B cell (primary cell): ENCODE data around the gene LMTK3. TPM values are rescaled to one million over a fixed set of nuclear protein-coding genes. Genes with fewer than 3 reads are reported as not detected.

Experiments
- ATAC-seq: fragments of 200-7000 bp; cut with Tn5 transposase; one replicate; pipeline ENCODE4 v1.10.0; 2021; ENCODE audit warnings: low read depth, mild to moderate bottlenecking, moderate number of reproducible peaks, moderate library complexity
- CTCF ChIA-PET: fragments of 350-600 bp; sonication (Branson Sonifier 250); formaldehyde crosslinking; loops from one replicate; lab custom pipeline; 2021; ENCODE audit warnings: antibody characterized with exemption, inconsistent platforms; lab: Charles Lee
- POLR2A ChIA-PET: fragments of 350-600 bp; sonication (Branson Sonifier 250); formaldehyde crosslinking; loops from one replicate; lab custom pipeline; 2021; ENCODE audit warnings: antibody characterized with exemption; lab: Charles Lee
- DNase-seq: peaks from one replicate; pipeline ENCODE4 v3.0.0; 2013
- H2AFZ ChIP-seq: 2 replicates; pipeline ENCODE4 v1.6.1; 2012; ENCODE audit warnings: mild to moderate bottlenecking, low read depth, low read length; ENCODE audit not compliant: insufficient read depth, poor library complexity, severe bottlenecking
- H3K27ac ChIP-seq, 2 donors: 1 replicate in 1 of 2; 2 replicates in 1 of 2; pipeline ENCODE4 v1.5.1; 2012 to 2013; ENCODE audit warnings: low read length in 2 of 2, mild to moderate bottlenecking in 2 of 2, moderate library complexity in 1 of 2
- H3K27me3 ChIP-seq, 4 experiments: fragments of 200-600 bp in 1 of 4; sonication (generic) in 1 of 4; replicated peaks in 1 of 4; 1 replicate in 2 of 4; 2 replicates in 2 of 4; pipeline versions ENCODE4 v1.6.1 to v1.7.0; 2013 to 2016; ENCODE audit warnings: low read length in 3 of 4, mild to moderate bottlenecking in 2 of 4, mixed read lengths in 1 of 4, moderate library complexity in 1 of 4; ENCODE audit not compliant: insufficient read depth in 4 of 4, control insufficient read depth in 3 of 4; ENCODE audit errors: control extremely low read depth in 1 of 4
- H3K36me3 ChIP-seq, 2 experiments: replicated peaks in 1 of 2; 1 replicate in 1 of 2; 2 replicates in 1 of 2; pipeline versions ENCODE4 v1.6.1 to v1.7.1; 2013; ENCODE audit warnings: low read length in 1 of 2; ENCODE audit not compliant: insufficient read depth in 2 of 2, control insufficient read depth in 1 of 2; ENCODE audit errors: control extremely low read depth in 1 of 2, extremely low read depth in 1 of 2
- H3K4me1 ChIP-seq, 2 donors: fragments of 200-600 bp in 1 of 2; sonication (generic) in 1 of 2; 1 replicate in 1 of 2; 2 replicates in 1 of 2; pipeline versions ENCODE4 v1.5.1 to v1.6.1; 2013 to 2017; ENCODE audit warnings: low read length in 2 of 2; ENCODE audit not compliant: control insufficient read depth in 2 of 2, insufficient read depth in 2 of 2
- H3K4me2 ChIP-seq: replicated peaks from 2 replicates; pipeline ENCODE3; 2012; ENCODE audit warnings: mild to moderate bottlenecking, low read depth, low read length; ENCODE audit not compliant: poor library complexity, severe bottlenecking
- H3K4me3 ChIP-seq, 5 experiments: fragments of 200-600 bp in 1 of 5; sonication (generic) in 1 of 5; 1 replicate in 3 of 5; 2 replicates in 2 of 5; pipeline versions ENCODE4 v1.5.1 to v1.7.0; 2011 to 2016; ENCODE audit warnings: low read length in 4 of 5, mild to moderate bottlenecking in 4 of 5, low read depth in 2 of 5, control low read depth in 1 of 5, moderate library complexity in 1 of 5; ENCODE audit not compliant: insufficient read depth in 1 of 5; ENCODE audit errors: control extremely low read depth in 1 of 5, extremely low read depth in 1 of 5
- H3K79me2 ChIP-seq: fragments of 200-600 bp; sonication (generic); one replicate; pipeline ENCODE4 v1.6.0; 2016; ENCODE audit warnings: low read length; ENCODE audit not compliant: control insufficient read depth, insufficient read depth
- H3K9ac ChIP-seq: fragments of 200-600 bp; sonication (generic); 2 replicates; pipeline ENCODE4 v1.6.1; 2017; ENCODE audit warnings: mild to moderate bottlenecking, low read length, moderate library complexity
- H3K9me3 ChIP-seq, 3 donors: one replicate each; pipeline versions ENCODE4 v1.6.1 to v1.7.1; 2013; ENCODE audit warnings: low read length in 2 of 3; ENCODE audit not compliant: control insufficient read depth in 2 of 3, insufficient read depth in 1 of 3; ENCODE audit errors: control extremely low read depth in 1 of 3
- H4K20me1 ChIP-seq: 2 replicates; pipeline ENCODE4 v1.6.0; 2012; ENCODE audit warnings: mild to moderate bottlenecking, low read length; ENCODE audit not compliant: insufficient read depth, control insufficient read depth, poor library complexity, severe bottlenecking
- H3K27ac Mint-ChIP-seq: one replicate; pipeline ENCODE4 v1.8.0; 2021; ENCODE audit warnings: mixed read lengths
- H3K27me3 Mint-ChIP-seq: one replicate; pipeline ENCODE4 v1.8.0; 2021; ENCODE audit warnings: mixed read lengths
- H3K4me1 Mint-ChIP-seq: one replicate; pipeline ENCODE4 v1.8.0; 2021; ENCODE audit warnings: mixed read lengths
- H3K4me3 Mint-ChIP-seq: one replicate; pipeline ENCODE4 v1.8.0; 2021; ENCODE audit warnings: mixed read lengths
- H3K9me3 Mint-ChIP-seq: one replicate; pipeline ENCODE4 v1.8.0; 2022; ENCODE audit warnings: mixed read lengths; ENCODE audit not compliant: insufficient read depth
- CTCF ChIP-seq: fragments of 200-600 bp; IDR thresholded peaks from one replicate; pipeline ENCODE4 v1.8.0; 2022; ENCODE audit warnings: antibody characterized with exemption, mild to moderate bottlenecking
- EZH2 ChIP-seq: IDR thresholded peaks from 2 replicates; pipeline ENCODE4 v1.6.1; 2012; ENCODE audit warnings: borderline replicate concordance, low read depth, mild to moderate bottlenecking, moderate library complexity, low read length; ENCODE audit not compliant: insufficient read depth, poor library complexity, severe bottlenecking
- WGBS: methylation state at CpG from one replicate; pipeline ENCODE4 v1.1.5; 2013; ENCODE audit warnings: missing lambda C conversion rate; ENCODE audit not compliant: insufficient coverage; 5-methylcytosine and 5-hydroxymethylcytosine counted together
- intact Hi-C: fragments of 100-400 bp; cut with micrococcal nuclease; formaldehyde crosslinking; loops from one replicate; pipeline ENCODE4 v1.10.0; 2022
- polyA plus RNA-seq: library from polyadenylated mRNA; depleted of rRNA; stranded (reverse); fragments of >200 nt; gene quantifications from 2 replicates; pipeline ENCODE4 v1.2.3, GENCODE V29; 2012
- total RNA-seq, 2 donors: library from RNA; stranded (reverse); fragments of 120-200 nt in 1 of 2; gene quantifications; 1 replicate in 1 of 2; 2 replicates in 1 of 2; pipeline versions ENCODE4 v1.2.3 to v1.2.4, GENCODE V29; 2013 to 2022

The LMTK3 gene
- total and polyA plus RNA-seq, 2 donors (not counting 1 experiment from before 2014, with no cell fraction given): 0.19 to 1.6 TPM

DNA sequence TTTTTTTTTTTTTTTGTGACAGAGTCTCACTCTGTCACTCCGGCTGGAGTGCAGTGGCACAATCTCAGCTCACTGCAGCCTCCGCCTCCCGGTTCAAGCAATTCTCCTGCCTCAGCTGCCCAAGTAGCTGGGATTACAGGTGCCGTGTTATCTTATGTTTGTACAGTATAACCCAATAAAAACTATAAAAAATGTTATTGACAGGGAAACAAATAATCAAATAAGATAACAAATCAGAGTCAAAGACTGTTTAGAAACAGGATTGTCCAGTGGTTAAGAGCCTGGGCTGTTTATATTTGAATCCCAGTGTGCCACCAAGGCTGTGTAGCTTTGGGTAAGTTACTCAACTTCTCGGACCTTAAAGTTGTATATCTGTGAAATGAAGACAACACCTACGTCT lies 19.1 kb upstream of the LMTK3 start:
- H3K4me1 Mint-ChIP-seq: no peaks in the 10 kb centered on the region
- Histone ChIP-seq H2AFZ (no peak overlapping the region), H3K79me2 (no peaks in the 10 kb centered on the region), H4K20me1 (no peaks in the 10 kb centered on the region), H3K9ac (no peak overlapping the region), H3K9me3 (peaks cover 0 to 30% (median 16%) of the 10 kb centered on the region in 3 donors), H3K27ac (no peak overlapping the region), H3K4me3 (no peak overlapping the region), H3K36me3 (no peaks in the 10 kb centered on the region), H3K27me3 (peaks cover 0 to 12% (median 0%) of the 10 kb centered on the region in 4 experiments), H3K4me2 (no peak overlapping the region), H3K4me1 (no peaks in the 10 kb centered on the region)
- no peak overlapping the region for H3K4me3 Mint-ChIP-seq
- ChIA-PET POLR2A (no interaction called here), CTCF (interaction anchor here (0.6 kb wide), 1 partner anchor 35 kb away, joined by 4 read pairs; no protein-coding TSS in a partner anchor)
- 80% methylated on average over 2 of the region's 6 CpGs for whole genome bisulfite sequencing
- H3K9me3 Mint-ChIP-seq: peaks cover 2% of the 10 kb centered on the region
- H3K27me3 Mint-ChIP-seq: peaks cover 7% of the 10 kb centered on the region
- no peak for TF ChIP-seq CTCF
- no peak for TF ChIP-seq EZH2
- no peak for DNase-seq
- H3K27ac Mint-ChIP-seq: no peak overlapping the region
- no peak for ATAC-seq
- intact Hi-C loops: no loop called here

- ChIA-PET CTCF (interaction anchor here (0.6 kb wide), 1 partner anchor 35 kb away, joined by 4 read pairs; no protein-coding TSS in a partner anchor), POLR2A (no interaction called here)
- Histone ChIP-seq H3K27ac (no peak overlapping the region), H2AFZ (no peak overlapping the region), H3K36me3 (no peaks in the 10 kb centered on the region), H3K79me2 (no peaks in the 10 kb centered on the region), H3K4me2 (no peak overlapping the region), H3K4me3 (no peak overlapping the region), H3K27me3 (peaks cover 0 to 12% (median 0%) of the 10 kb centered on the region in 4 experiments), H3K4me1 (no peaks in the 10 kb centered on the region), H3K9ac (no peak overlapping the region), H4K20me1 (no peaks in the 10 kb centered on the region), H3K9me3 (peaks cover 0 to 30% (median 16%) of the 10 kb centered on the region in 3 donors)
- Mint-ChIP-seq H3K4me3 (no peak overlapping the region), H3K9me3 (peaks cover 2% of the 10 kb centered on the region), H3K4me1 (no peaks in the 10 kb centered on the region), H3K27me3 (peaks cover 7% of the 10 kb centered on the region), H3K27ac (no peak overlapping the region)
- 71% methylated on average over 16 of the region's 20 CpGs for WGBS
- ATAC-seq (no peak), DNase-seq (no peak)
- no peak for TF ChIP-seq EZH2
- TF ChIP-seq CTCF: no peak
- intact Hi-C loops: no loop called here
These were observed 18.6 kb upstream of the LMTK3 start for GRCh38 chr19:48530066-48530720.
